ENCODE data around the gene KDM6B.

Gene KDM6B

GRCh38 chr17:7840441-7840840 lies 6.4 kb downstream of the KDM6B start:
- DNase-seq (ENCODE audit: low spot score), result no peak

- no peak for DNase-seq (ENCODE audit: low spot score)
These were observed 6.9 kb downstream of the KDM6B start for GRCh38 chr17:7840875-7841274.

- DNase-seq (ENCODE audit: low spot score), result peak; percentile 79
These were observed 7.4 kb downstream of the KDM6B start for GRCh38 chr17:7841396-7841914.

- DNase-seq (ENCODE audit: low spot score), result peak; percentile 83
These were observed 7.9 kb downstream of the KDM6B start for GRCh38 chr17:7841915-7842379.

GRCh38 chr17:7842380-7843256 lies 8.6 kb downstream of the KDM6B start:
- peak; percentile 39 for DNase-seq (ENCODE audit: low spot score)

GRCh38 chr17:7843257-7843535 lies 9.2 kb downstream of the KDM6B start:
- peak; percentile 12 for DNase-seq (ENCODE audit: low spot score)

- peak; percentile 58 for DNase-seq (ENCODE audit: low spot score)
These were observed 9.7 kb downstream of the KDM6B start for GRCh38 chr17:7843536-7844291.

GRCh38 chr17:7844292-7845154 lies 10.5 kb downstream of the KDM6B start:
- DNase-seq (ENCODE audit: low spot score), result peak; percentile 92

GRCh38 chr17:7845359-7846062 lies 11.5 kb downstream of the KDM6B start:
- no peak for DNase-seq (ENCODE audit: low spot score)

GRCh38 chr17:7846063-7846735 lies 12.2 kb downstream of the KDM6B start:
- DNase-seq (ENCODE audit: low spot score), result no peak

GRCh38 chr17:7846765-7847661 lies 13.0 kb downstream of the KDM6B start:
- DNase-seq (ENCODE audit: low spot score), result no peak

GRCh38 chr17:7848131-7848579 lies 14.1 kb downstream of the KDM6B start:
- no peak for DNase-seq (ENCODE audit: low spot score)

GRCh38 chr17:7848739-7849129 lies 14.7 kb downstream of the KDM6B start:
- no peak for DNase-seq (ENCODE audit: low spot score)

- no peak for DNase-seq (ENCODE audit: low spot score)
These were observed 15.2 kb downstream of the KDM6B start for GRCh38 chr17:7849130-7849750.

GRCh38 chr17:7849751-7850504 lies 15.9 kb downstream of the KDM6B start:
- DNase-seq (ENCODE audit: low spot score), result no peak

GRCh38 chr17:7850701-7851437 lies 16.9 kb downstream of the KDM6B start:
- DNase-seq (ENCODE audit: low spot score), result no peak

GRCh38 chr17:7851438-7852261 lies 17.6 kb downstream of the KDM6B start:
- DNase-seq (ENCODE audit: low spot score), result peak; percentile 96

Measured in hematopoietic multipotent progenitor cell treated with erythropoietin and hydrocortisone succinate and interleukin-3 and kit ligand, for 15 days (in vitro differentiated cells).